ENCODE measurements around the gene CAV3.

CAV3 gene

GRCh38 chr3:8736436-8736835 is 2.8 kb downstream of the CAV3 start:
- FAIRE-seq, result no peak

GRCh38 chr3:8737301-8737700 is 3.7 kb downstream of the CAV3 start:
- FAIRE-seq, result no peak

- FAIRE-seq, result no peak
These were observed 4.2 kb downstream of the CAV3 start for GRCh38 chr3:8737823-8738222.

GRCh38 chr3:8738639-8739038 is 5.0 kb downstream of the CAV3 start:
- FAIRE-seq, result no peak

- FAIRE-seq, result no peak
These were observed 6.3 kb downstream of the CAV3 start for GRCh38 chr3:8739757-8740504.

- FAIRE-seq, result peak; percentile 58
These were observed 8.1 kb downstream of the CAV3 start for GRCh38 chr3:8741581-8742261.

GRCh38 chr3:8743021-8743601 is 9.5 kb downstream of the CAV3 start:
- FAIRE-seq, result peak; percentile 92

GRCh38 chr3:8743911-8744310 is 10.3 kb downstream of the CAV3 start:
- FAIRE-seq, result peak; percentile 87

- no peak for FAIRE-seq
These were observed 12.2 kb downstream of the CAV3 start for GRCh38 chr3:8745619-8746370.

GRCh38 chr3:8746780-8747345 is 13.3 kb downstream of the CAV3 start:
- FAIRE-seq, result no peak

- FAIRE-seq, result no peak
These were observed 15.7 kb downstream of the CAV3 start for GRCh38 chr3:8749316-8749715.

GRCh38 chr3:8752832-8753231 is 19.2 kb downstream of the CAV3 start:
- FAIRE-seq, result no peak

GRCh38 chr3:8755097-8755496 is 21.5 kb downstream of the CAV3 start:
- FAIRE-seq, result no peak

- FAIRE-seq, result no peak
These were observed 22.1 kb downstream of the CAV3 start for GRCh38 chr3:8755564-8756237.

GRCh38 chr3:8756671-8757070 is 23.1 kb downstream of the CAV3 start:
- no peak for FAIRE-seq

- FAIRE-seq, result no peak
These were observed 24.2 kb downstream of the CAV3 start for GRCh38 chr3:8757551-8758518.

GRCh38 chr3:8759038-8759707 is 25.6 kb downstream of the CAV3 start:
- FAIRE-seq, result no peak

- no peak for FAIRE-seq
These were observed 26.5 kb downstream of the CAV3 start for GRCh38 chr3:8760091-8760490.

GRCh38 chr3:8760506-8760905 is 26.9 kb downstream of the CAV3 start:
- FAIRE-seq, result no peak

- no peak for FAIRE-seq
These were observed 28.3 kb downstream of the CAV3 start for GRCh38 chr3:8761866-8762265.

Measured in A204.1 (cell line).